RPMI8226 (cell line): Measurements from ENCODE around the gene FATE1.

Source experiments
- DNase-seq: peaks from one replicate; pipeline ENCODE4 v3.0.0-alpha.2; 2015

FATE1 gene

DNA sequence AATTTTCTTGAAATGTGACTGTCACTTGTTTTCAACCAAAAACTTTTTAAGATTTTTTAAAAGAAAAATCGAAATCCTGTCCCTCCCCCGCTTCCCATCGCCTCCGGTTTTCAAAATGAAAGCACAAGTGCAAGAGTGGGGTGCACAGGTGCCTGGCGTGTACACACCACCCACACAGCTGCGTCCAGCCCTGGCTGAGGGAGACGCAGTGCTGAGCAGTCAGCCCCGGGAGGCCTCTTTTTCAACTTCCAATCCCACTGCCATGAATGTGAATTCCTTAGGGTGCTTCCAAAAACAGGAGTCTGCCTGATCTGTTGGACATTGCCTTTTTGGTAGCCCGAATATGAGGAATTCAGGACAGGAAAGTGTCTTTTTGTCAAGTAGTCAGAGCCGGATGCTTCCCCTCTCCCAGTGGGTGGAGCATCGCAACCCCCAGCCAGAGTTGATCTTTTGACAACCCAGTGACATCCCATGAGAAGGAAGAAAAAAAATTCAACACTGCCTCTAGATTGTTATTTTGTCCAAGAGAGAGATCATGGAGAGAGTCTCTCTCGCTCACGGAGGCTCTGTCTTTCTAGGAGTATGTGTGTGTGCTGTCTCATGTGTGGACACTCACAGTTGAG is 11.7 kb upstream of the FATE1 start:
- no peak for DNase-seq

DNA sequence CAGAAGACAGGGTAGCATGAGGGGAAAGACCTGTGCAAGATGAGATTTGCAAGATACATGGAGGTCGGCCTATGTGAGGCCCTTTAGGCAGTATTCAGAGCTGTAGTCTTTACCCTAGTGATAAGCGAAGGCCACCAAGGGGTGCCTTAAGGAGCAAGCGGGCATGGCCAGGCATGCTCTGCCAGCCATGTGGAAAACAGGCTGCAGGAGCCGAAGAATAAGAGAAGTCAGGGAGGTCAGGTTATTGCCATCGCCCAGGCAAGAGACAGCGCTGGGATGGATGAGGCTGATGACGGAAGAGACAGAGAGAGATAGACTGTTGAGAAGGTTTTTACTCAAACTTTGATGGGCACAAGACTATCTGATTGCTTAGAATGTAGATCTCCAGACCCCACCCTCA is 7.0 kb upstream of the FATE1 start:
- DNase-seq = no peak

DNA sequence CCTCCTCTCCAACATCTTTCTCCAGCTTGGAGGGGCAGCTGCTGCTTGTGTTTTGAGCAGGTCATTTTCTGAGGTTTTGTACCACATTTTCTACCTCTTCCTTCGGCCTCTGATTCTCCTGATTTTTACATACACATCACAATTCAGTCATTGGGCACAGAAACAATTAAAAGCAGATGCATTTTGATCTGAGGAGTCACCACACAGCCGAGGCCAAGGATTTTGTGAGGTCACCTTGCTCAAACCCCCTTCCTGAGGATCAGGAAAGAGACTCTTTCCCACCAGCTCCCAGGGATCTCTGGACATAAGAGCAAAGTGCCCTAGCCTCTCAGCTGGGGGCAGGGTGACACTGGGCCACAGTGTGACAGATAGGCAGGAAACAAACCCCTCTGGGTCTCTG is 5.4 kb upstream of the FATE1 start:
- DNase-seq = no peak

DNA sequence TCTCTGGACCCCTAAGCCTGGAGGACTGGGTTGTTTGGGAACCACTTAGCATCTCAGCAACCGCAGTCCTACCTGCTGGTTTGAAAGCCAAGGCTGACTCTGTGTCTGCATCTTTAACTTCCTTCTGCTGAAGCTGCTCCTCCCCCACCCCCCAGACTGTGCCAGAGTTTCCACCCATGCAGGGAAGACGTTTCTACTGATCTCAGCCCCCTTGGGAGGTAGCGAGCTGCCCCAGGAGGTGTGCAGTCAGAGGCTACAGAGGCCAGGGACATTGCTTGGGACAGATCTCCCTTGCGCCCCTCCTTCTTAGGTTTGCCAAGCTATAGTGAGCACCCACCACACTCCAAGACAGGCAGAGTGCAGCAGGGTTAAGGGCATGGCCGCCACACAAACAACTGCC is 4.7 kb upstream of the FATE1 start:
- DNase-seq = no peak

DNA sequence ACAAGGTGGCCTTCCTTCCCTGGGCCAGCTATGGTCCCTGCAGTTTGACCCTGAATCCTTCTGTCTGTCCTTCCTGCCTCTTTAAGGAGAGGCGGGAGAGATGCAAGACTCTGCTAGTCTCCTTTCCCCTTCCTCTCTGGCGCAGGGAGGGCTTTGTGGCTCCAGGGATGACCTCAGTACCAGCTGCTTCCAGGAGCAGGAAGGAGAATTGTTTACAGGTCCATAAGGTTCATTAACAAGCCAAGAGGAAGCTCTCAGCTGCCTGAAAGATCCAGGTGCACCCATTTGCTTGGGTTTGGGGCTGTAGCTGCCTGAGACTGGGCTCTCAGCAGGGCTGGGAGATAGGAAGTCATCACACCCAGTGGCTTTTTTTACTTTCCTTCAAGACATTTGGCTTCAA is 4.0 kb upstream of the FATE1 start:
- DNase-seq = no peak

DNA sequence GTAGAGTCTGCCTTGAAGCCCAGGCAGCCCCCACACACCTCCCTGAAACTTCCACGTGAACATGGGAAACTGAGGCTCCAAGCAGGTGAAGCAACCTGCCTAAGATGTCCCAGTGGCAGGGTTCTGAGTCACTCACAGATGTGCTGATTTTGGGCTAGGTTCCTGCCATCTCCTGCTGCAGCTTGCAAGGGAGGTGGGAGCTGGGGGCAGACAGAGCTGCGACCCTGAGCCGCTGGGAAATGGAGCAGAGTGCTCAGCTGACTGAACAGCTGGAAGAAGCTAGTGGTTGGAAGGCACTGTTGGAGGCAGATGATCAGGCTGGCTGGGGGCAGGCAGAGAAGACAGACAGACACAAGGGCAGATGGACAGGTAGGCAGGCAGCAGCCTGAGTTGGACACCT is 3.6 kb upstream of the FATE1 start:
- DNase-seq = no peak

DNA sequence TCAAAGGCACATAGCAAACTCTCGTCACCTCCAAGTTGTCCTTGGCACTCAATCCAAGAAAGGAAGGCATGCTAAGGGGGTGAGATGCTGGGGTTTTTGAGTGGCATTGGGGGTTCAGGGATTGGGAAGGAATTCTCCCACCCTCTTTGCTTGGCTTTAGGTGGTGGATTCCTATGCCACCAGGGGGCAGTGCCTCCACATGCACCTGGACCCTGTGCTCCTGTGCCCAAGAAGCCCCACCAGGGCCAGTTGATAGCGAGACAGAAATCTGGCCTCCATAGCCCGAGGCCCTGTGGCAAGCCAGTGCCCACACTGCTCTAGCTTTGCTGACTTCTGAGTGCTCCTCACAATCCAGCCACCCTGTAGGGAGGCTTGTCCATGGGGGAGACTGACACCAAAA is 2.0 kb upstream of the FATE1 start:
- peak; percentile 10 for DNase-seq

DNA sequence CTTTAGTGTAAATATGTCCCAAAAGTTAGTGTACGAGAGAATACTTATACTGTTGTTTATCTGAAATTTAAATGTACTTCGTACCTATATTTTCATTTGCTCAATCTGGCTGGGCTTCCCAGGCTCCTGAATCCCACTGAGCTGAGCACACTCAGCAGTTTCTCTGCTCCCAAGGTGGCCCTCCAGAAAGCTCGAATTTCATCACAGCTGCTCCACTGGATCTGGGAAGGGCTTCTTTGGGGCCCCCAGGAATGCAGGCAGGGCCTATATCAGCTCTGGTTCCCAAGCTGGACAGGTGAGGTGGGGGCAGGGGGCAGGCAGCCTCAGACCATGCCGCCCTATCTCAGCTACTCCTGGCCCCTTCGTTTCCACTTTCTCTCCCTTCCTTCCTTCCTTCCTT is 1.5 kb upstream of the FATE1 start:
- DNase-seq = no peak

DNA sequence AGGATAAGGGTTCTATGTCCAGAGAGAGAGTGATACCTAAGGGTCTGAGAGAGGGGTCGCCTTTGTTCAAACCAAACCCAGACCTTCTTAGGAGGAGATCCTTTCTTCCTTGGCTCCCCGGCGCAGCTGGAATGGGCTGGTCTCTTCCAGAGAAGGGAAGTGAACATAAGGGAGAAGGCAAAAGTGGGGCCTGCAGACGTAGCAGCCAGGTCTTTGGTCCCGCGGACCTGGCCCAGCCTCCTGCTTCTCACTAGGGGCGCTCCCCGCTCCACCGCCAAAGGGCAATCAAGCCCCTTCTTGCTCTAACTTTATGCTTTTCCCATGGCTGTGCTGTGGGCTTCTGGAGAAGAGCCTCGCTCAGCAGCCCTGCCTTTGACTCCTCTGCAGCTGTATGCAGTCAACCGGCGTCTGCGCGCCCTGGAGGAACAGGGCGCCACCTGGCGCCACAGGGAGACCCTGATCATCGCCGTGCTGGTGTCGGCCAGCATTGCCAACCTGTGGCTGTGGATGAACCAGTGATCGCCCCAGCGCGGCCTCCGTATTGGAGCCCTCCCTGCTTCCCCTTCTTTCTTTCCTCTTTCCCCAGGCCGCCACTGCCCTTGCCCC is 6.5 kb downstream of the FATE1 start:
- peak; percentile 48 for DNase-seq

DNA sequence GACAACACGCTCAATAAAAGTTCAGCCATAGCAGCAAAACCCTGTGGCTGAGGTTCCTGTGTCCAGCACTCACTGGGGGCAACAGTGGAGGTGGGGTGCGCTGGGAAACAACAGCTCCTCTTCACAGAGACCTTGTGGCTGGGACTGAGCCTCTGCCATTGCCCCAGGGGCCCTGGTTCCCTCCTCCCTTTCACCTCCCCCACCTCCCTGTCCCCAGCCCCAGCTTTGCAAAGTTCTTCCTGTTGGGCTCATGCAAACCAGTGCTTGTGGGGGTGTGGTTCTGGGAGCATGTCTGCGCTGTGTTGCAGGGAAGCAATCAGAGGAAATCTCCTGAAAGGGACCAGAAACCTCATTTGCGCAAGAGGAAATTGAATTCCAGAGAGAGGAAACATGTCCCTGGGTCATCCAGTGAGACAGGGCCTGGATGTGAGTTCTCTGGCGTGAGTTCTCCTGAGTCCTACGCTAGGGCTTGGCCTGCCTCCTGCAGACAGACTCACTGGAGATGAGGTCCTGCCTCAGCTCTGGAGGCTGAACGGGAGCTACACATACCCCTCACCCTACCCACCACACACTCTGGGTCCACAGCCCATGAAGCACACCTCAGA is 7.4 kb downstream of the FATE1 start:
- no peak for DNase-seq

DNA sequence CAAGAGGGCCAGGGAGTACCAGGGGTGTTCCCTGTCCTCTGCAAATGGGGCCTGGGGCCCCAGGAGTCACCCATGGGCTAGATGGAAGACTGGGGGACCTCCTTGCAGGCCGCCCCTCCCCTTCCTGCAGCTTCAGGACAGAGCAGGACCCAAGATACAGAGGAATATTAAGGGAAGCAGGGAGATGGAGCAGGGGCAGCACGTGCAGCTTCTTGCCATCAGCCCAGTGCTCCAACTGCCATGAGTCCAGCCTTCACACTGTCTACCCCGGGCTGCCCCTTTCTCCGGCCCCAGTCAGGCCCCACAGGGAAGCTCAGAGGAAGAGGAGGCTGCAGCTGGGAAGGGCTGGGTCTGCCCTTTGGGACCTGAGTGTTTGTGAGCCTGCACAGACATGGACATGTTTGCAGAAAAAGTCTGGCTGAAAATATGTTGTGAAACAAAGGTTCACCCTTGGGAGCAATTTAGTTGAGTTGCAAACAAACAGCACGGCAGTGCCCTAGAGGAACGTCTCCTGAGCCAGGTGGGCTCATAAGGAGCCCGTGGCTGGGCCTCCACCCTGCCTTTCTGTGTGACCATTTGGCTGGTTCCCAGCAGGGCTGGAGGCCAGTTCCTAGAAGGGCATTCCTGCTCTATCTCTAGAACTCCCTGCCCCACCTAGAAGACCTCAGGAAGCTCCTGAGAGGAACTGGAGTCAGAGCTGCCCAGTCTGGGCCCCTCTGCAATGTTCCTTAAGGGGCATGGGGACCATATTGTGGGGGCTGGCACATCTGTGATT is 8.9 kb downstream of the FATE1 start:
- no peak for DNase-seq

DNA sequence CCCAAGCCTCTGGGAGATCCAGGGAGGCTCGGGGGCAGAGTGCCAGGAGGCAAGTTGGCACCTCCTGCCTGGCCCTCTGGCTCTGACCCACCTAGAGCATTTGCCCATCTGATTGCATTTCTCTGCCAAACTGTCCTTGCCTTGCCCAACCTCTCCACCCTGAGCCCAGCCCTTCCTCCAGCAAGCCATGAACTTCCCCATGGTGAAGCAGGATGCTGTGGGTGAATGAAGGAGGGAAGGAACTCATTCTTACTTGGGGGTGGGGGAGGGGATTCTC is 9.4 kb downstream of the FATE1 start:
- no peak for DNase-seq

DNA sequence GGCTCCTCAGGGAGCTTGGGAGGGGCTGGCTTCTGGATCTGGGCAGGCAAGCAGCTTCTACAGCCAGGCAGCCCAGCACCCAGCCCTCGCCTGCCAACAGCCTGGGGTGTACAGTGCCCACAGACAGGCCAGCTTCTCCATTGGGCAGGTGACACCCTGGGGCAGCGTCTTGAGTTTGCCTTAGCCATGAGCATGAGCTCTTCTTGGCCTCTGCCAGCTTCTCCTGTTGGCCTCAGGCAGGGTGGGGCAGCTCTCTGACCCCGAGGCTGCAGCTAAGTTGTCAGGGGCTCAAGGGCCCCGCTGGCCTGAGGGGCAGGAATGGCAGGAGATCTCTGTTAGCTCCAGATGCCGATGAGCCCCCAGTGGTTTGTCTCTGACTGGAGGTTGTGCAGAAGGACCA is 10.9 kb downstream of the FATE1 start:
- no peak for DNase-seq

DNA sequence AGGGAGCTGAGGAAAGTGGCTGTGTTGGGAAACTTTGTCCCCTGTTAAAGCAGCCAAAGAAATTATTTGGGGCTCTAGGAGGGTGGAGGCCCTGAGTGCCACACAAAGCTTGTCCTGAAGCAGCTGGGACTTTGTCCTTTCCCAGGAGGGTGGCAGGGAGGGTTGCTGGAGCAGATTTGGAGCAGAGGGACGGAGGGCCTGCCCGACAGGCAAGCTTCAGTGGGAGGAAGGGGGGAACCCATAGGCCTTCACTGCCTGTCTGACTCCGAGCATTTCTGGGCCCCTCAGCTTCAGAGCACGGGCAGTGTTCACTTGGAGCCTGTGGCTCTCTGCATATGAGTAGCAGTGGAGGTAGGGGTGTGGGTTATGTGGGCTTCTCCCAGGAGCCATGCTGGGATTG is 11.5 kb downstream of the FATE1 start:
- DNase-seq = no peak

DNA sequence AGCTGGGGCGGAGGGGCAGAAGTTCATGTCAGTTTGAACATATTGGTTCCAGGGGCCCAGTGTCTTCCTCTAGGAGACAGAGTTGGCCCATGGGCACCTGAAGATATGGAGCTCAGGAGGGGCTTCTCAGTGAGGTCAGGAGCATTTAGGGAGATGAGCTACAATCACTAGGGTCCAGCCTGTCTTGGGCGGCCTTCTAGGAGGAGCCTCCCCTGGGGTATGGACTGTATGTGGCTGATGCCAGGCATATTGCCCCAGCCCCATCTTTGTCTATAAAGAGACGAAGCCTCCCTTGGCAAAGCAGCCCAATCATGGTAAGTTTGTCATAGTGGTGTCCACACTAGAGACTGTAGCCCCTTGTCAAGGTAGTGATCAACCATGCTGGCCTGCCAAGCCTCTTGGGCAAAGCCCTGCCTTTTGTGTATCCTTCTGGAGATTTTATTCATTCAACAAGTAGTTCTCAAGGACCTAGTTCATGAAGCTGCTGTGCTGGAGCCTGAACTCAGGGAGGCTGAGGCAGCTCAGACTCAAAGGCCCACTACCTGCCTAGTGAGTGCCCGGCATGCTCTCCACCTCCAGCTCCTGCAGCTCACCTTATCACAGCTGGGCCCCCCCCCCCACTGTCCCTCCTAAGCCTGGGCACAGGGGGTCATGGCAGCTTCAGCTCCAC is 13.4 kb downstream of the FATE1 start:
- DNase-seq = no peak

DNA sequence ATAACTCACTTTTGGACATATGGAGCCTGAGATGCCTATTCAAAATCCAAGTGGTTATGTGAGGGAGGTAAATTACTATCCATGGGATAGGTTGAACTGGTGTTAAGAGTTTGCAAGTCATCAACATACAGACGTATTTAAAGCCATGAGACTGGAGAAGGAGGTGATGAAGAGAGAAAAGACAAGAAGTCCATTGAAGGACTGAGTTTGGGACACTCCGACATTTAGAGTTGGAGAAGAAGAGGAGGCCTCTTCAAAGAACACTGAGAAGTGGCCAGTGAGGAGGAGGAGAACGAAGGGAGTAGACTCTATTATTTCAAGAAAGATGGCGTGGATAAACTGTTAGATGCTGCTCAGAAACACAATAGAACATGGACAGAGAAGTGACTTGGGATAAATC is 18.6 kb downstream of the FATE1 start, which contains the start of gene CNGA2:
Gene CNGA2, plus strand, starts transcription at position 301 of the 400 bp plus-strand sequence. CDS start 3,738 bp downstream, outside the sequence.
- no peak for DNase-seq

DNA sequence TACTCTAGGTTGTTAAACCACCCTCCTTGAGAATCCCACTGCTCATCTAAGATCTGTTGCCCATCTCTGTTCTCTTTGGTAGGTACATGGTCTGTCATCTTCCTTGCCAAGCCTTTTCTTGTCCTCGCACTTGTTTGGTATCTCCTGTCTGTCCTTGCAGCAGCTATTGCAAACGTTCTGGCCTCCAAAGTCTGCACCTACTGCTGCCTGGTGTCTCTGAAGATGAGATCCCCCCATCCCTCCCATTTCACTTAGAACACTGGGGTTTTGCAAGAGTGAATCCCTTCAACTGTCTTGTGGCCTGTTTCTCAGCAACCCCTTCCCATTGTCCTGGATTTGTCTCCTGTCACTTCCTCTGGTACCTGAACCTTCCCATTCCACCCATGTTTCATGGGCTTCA is 19.4 kb downstream of the FATE1 start:
- DNase-seq = no peak

DNA sequence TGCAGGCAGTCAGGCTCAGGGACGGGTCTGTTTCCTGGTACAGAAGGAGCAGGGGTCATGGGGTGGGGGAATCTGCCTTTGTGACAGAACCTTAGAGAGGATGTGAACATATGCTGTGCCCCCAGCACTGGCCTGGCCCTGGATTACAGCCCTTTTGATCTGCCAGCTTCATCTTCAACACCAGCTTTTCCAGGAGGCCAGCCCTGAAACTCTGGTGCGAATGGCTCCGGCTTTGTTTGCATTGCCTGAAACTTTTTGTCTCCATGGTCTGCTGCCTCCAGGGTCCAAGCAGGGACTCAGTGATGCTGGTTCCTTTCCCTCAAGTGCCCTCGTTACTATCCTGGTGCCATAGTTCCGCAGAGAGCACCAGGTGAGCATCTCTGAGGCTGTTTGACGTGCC is 20.9 kb downstream of the FATE1 start:
- no peak for DNase-seq

DNA sequence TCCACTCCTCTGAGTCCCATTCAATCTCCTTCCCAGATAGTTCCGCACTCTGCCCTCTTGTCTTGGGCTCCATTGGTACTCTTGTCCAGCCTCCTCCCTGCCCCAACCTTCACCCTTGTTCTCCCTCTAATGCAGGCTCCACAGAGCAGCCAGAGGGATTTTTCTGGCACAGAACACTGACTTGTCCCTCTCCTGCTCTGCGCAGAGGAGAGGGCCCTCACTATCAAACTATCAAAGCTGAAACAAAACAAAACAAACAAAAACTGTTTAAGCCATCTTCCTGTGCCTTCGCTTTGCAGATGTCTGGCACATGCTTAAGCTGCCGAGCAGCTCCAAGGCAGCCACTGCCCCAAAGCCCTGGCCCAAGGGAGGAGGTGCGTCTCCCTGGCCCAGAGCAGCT is 21.7 kb downstream of the FATE1 start:
- no peak for DNase-seq

DNA sequence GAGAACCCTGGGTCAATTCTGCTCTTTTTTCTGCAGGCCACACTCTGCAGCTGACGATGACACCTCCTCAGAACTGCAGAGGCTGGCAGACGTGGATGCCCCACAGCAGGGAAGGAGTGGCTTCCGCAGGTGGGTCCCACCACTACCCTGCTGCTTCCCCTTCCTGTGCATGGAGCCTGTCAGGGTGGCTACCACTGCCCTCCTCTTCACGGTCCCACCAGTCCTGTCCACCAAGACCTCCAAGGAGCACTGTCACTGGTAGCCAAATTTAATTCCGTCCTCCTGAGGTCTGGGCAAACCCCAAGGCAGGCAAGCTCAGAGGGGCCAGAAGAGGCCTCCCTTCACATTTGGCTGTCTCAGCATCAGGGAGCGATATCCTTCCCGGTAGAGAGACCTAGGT is 22.9 kb downstream of the FATE1 start:
- no peak for DNase-seq

DNA sequence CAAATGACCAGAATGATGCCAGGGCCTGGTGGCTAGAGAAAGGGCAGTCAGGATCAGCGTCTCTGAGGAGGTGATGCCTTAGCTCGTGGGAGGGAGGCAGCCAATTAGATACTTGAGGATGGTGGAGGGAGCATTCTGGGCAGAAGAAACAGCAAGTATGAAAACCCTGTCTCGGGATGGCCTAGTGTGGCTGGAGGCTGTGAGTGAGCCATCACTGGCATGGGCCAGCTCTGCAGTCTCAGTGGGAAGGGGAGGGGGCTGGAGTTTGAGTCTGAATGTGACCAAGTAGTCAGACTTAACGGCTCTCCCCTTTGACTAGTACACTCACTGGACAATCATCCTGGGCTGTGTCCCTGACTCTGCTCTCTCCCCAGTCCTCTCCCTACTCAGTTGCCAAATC is 25.8 kb downstream of the FATE1 start:
- DNase-seq = no peak

DNA sequence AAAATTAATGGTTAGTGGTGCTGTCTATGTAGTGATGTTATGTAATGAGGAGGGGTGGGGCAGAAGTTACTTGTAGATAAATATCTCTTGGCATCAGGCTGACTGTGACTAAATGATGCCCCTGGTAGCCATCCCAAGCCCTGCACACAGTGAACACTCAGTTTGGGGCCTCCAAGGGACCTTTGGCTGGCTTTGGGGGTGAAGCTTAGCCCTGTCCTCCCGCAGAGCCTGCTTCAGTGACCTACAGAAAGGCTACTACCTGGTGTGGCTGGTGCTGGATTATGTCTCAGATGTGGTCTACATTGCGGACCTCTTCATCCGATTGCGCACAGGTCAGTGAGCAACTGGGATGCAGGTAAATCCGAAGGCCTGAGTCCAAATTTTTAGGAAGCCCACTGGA is 26.5 kb downstream of the FATE1 start:
- no peak for DNase-seq

DNA sequence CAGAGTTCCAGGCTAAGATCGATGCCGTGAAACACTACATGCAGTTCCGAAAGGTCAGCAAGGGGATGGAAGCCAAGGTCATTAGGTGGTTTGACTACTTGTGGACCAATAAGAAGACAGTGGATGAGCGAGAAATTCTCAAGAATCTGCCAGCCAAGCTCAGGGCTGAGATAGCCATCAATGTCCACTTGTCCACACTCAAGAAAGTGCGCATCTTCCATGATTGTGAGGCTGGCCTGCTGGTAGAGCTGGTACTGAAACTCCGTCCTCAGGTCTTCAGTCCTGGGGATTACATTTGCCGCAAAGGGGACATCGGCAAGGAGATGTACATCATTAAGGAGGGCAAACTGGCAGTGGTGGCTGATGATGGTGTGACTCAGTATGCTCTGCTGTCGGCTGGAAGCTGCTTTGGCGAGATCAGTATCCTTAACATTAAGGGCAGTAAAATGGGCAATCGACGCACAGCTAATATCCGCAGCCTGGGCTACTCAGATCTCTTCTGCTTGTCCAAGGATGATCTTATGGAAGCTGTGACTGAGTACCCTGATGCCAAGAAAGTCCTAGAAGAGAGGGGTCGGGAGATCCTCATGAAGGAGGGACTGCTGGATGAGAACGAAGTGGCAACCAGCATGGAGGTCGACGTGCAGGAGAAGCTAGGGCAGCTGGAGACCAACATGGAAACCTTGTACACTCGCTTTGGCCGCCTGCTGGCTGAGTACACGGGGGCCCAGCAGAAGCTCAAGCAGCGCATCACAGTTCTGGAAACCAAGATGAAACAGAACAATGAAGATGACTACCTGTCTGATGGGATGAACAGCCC is 28.0 kb downstream of the FATE1 start:
- no peak for DNase-seq
